B cell (primary cell): ENCODE measurements around the gene CDH20.

Experiments used
- CTCF ChIP-seq: fragments of 200-600 bp; IDR thresholded peaks from one replicate; pipeline ENCODE4 v1.8.0; 2022; ENCODE audit warnings: antibody characterized with exemption, mild to moderate bottlenecking
- EZH2 ChIP-seq: IDR thresholded peaks from 2 replicates; pipeline ENCODE4 v1.6.1; 2012; ENCODE audit warnings: borderline replicate concordance, low read depth, mild to moderate bottlenecking, moderate library complexity, low read length; ENCODE audit not compliant: insufficient read depth, poor library complexity, severe bottlenecking

GRCh38 chr18:61360404-61361383, 27.5 kb downstream of the CDH20 start:
- TF ChIP-seq CTCF, result no peak
- TF ChIP-seq EZH2, result no peak
